ENCODE results near the gene SNAPC3. TPM values are rescaled to one million over a fixed set of nuclear protein-coding genes. Genes with fewer than 3 reads are reported as not detected.

Gene SNAPC3
- 10 to 100 TPM; 20.0 to 59.8 (median 24.3) TPM for total RNA-seq

GRCh38 chr9:15422372-15423230 is at the start of gene SNAPC3:
Gene SNAPC3 (plus strand): TSS chr9:15422876. CDS start chr9:15422880, 4 bp downstream.
- Histone ChIP-seq H3K27me3 (no peaks in the 10 kb centered on the region), H3K9me3 (no peaks in the 10 kb centered on the region), H3K4me3 (peak within 1 kb of the TSS; percentile 70 to 95 (median 86)), H3K36me3 (peaks cover 6 to 15% (median 7%) of the 10 kb centered on the region in 4 donors), H3K27ac (peak within 1 kb of the TSS; percentile 81 to 91 (median 86)), H3K4me1 (peaks cover 17 to 43% (median 32%) of the 10 kb centered on the region in 4 donors)
- WGBS, 2 donors: 1% methylated on average over 36 to 38 of the region's 70 CpGs
- peak in 1 of 4 donors; percentile 76 for TF ChIP-seq EP300 (IDR thresholded peaks at IDR 0.05)
- peak; percentile 79 to 90 for TF ChIP-seq POLR2AphosphoS5 (IDR thresholded peaks at IDR 0.05)
- TF ChIP-seq POLR2A (IDR thresholded peaks at IDR 0.05): peak in 3 of 4 donors; percentile 54 to 85 (median 58)
- peak in 4 of 6 experiments; percentile 12 to 46 (median 41) for TF ChIP-seq CTCF (IDR thresholded peaks at IDR 0.05)
- peak; percentile 99 to 100 for ATAC-seq (ENCODE audit: low FRiP score in 2 of 2)
- peak; percentile 96 to 98 for DNase-seq

GRCh38 chr9:15373881-15374280 is 48.8 kb upstream of the SNAPC3 start:
- Histone ChIP-seq H3K27me3 (no peaks in the 10 kb centered on the region), H3K27ac (no peak overlapping the region), H3K4me1 (no peaks in the 10 kb centered on the region), H3K36me3 (no peaks in the 10 kb centered on the region), H3K9me3 (no peaks in the 10 kb centered on the region), H3K4me3 (no peak overlapping the region)
- ATAC-seq (ENCODE audit: low FRiP score in 2 of 2) (no peak), DNase-seq (no peak)
- 57 to 59% methylated on average over 2 of the region's 2 CpGs for WGBS, 2 donors
- TF ChIP-seq EP300 (IDR thresholded peaks at IDR 0.05) (no peak), POLR2A (IDR thresholded peaks at IDR 0.05) (no peak), POLR2AphosphoS5 (IDR thresholded peaks at IDR 0.05) (no peak), CTCF (IDR thresholded peaks at IDR 0.05) (no peak)

- Histone ChIP-seq H3K4me1 (no peaks in the 10 kb centered on the region), H3K36me3 (no peaks in the 10 kb centered on the region), H3K27me3 (no peaks in the 10 kb centered on the region), H3K27ac (no peak overlapping the region), H3K4me3 (no peak overlapping the region), H3K9me3 (no peaks in the 10 kb centered on the region)
- WGBS, 2 donors: 80% methylated on average over 4 of the region's 4 CpGs
- ATAC-seq (ENCODE audit: low FRiP score in 2 of 2) (peak in 1 of 2 donors; percentile 42), DNase-seq (no peak)
- TF ChIP-seq EP300 (IDR thresholded peaks at IDR 0.05) (no peak), CTCF (IDR thresholded peaks at IDR 0.05) (no peak), POLR2A (IDR thresholded peaks at IDR 0.05) (no peak), POLR2AphosphoS5 (IDR thresholded peaks at IDR 0.05) (no peak)
Measured at GRCh38 chr9:15374310-15374709, 48.4 kb upstream of the SNAPC3 start.

- no peaks in the 10 kb centered on the region for H3K4me1 ChIP-seq
- TF ChIP-seq CTCF (IDR thresholded peaks at IDR 0.05) (no peak), EP300 (IDR thresholded peaks at IDR 0.05) (no peak), POLR2AphosphoS5 (IDR thresholded peaks at IDR 0.05) (no peak), POLR2A (IDR thresholded peaks at IDR 0.05) (no peak)
- H3K4me3 ChIP-seq: no peak overlapping the region
- H3K36me3 ChIP-seq: no peaks in the 10 kb centered on the region
- no peaks in the 10 kb centered on the region for H3K27me3 ChIP-seq
- DNase-seq (no peak), ATAC-seq (ENCODE audit: low FRiP score in 2 of 2) (no peak)
- no peak overlapping the region for H3K27ac ChIP-seq
- no peaks in the 10 kb centered on the region for H3K9me3 ChIP-seq
- 87 to 97% methylated on average over 3 of the region's 3 CpGs for WGBS, 2 donors
Measured at GRCh38 chr9:15374825-15375224, 47.9 kb upstream of the SNAPC3 start.

All from upper lobe of left lung (tissue), 6 donors.